GM18873 (cell line): ENCODE data around the gene ADPRM.
"Not testable (repeated sequence)": the region's sequence is repeated elsewhere in the genome, so short reads cannot be mapped to it uniquely, and the experiment has no call there.

Experiments
- ATAC-seq: cut with Tn5 transposase; IDR thresholded peaks from one replicate; pipeline ENCODE4 v1.9.1; 2021; ENCODE audit warnings: mild to moderate bottlenecking, moderate library complexity, moderate number of reproducible peaks; ENCODE audit not compliant: unreplicated experiment, low FRiP score

The ADPRM gene

GRCh38 chr17:10698096-10698818, 863 bp downstream of the ADPRM start:
- no peak for ATAC-seq

GRCh38 chr17:10699856-10700255, 2.5 kb downstream of the ADPRM start:
- ATAC-seq: no peak

GRCh38 chr17:10702574-10702973, 5.2 kb downstream of the ADPRM start:
- ATAC-seq: no peak

- ATAC-seq: no peak
Observed at GRCh38 chr17:10705727-10706126, 8.3 kb downstream of the ADPRM start.

GRCh38 chr17:10713318-10713717, 15.9 kb downstream of the ADPRM start:
- ATAC-seq: no peak

DNA sequence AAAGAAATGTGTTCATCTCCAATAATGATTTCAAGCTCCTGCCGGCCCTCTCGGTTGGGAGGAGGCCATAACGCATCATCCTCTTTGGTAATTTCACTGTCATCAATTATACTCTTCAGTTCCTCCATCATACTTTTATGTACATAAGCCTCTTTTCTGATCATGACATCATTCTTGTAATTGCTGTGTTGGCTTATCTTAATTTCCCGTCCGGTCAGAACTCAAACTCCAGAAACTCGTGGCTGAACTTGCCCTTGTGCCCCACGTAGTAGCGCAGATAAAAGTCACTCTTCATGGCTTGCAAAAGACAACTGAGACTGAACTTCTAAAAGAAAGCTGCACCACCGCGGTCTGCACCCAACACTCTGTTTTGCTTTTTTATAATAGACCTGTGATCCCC, 18.8 kb downstream of the ADPRM start:
- ATAC-seq: no peak

DNA sequence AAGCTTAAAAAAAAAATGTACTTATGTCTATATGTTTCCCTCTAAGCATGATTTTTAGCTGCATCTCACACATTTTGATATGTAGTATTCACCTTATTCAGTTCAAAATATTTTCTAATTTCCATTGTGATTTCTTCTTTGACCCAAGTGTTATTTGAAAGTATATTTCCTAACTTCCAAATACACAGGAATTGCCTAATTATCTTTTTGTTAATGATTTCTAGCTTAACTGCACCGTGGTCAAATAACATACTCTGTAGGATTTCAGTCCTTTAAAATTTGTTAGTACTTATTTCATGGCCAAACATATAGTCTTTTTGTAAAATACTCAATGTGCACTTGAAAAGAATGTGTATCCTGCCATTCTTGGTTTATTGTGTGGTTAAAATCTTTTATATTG, 21.2 kb downstream of the ADPRM start:
- ATAC-seq: no peak

- no peak for ATAC-seq
Observed at GRCh38 chr17:10724546-10725195, 27.3 kb downstream of the ADPRM start.

DNA sequence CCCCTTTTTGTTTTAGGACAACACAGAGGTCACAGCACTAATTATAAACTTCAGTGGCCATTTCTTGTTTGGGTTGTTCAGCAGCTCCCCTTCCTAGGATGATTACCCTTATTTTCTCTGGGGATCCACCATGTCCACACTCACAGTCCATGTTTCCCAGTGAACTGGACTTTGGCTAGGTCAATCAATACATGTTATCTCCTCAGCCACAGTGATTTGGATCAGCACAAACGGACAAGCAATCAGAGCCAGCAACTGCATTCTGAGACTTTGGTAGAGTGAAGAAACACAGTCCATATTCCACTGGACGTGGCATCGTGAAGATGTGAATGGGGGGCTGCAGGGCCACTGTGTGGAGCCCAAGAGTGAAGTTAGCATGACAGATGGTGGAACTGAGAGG, 27.9 kb downstream of the ADPRM start:
- ATAC-seq: no peak

- no peak for ATAC-seq
Observed at GRCh38 chr17:10726196-10726595, 28.8 kb downstream of the ADPRM start.

DNA sequence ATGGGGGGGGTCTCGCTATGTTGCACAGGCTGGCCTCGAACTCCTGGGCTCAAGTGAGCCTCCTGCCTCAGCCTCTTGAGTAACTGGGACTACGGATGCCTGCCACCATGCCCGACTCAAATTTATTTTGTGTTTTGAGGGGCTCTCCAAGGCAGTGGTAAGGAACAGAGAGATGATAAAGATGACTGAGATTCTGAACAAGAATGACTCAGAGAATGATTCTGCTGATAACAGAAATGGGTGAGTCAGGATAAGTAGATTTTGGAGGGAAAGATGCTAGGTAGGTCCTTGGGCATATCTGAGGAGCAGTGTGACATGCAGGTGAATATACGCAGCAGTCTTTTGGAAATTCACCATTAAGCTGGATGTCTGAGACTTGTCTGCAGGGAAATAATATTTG, 29.8 kb downstream of the ADPRM start:
- no peak for ATAC-seq

DNA sequence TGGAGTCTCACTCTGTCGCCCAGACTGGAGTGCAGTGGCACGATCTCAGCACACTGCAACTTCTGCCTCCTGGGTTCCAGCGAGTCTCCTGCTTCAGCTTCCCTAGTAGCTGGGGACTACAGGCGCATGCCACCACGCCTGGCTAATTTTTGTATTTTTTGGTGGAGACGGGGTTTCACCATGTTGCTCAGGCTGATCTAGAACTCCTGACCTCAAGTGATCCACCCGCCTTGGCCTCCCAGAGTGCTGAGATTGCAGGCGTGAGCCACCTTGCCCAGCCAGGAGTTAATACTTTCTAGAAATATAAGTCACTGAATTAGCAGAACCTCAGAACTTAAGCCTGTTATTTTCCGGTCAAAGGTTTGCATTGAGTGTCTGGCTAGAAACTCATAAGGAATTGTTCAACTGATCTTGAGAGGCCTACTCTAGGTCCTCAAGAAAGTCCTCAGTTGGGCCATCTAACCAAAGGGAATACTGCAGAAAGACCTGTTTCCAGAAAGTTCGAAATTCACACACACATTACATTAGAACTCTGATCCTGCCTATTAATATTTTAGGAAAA, 31.0 kb downstream of the ADPRM start:
- no peak for ATAC-seq

DNA sequence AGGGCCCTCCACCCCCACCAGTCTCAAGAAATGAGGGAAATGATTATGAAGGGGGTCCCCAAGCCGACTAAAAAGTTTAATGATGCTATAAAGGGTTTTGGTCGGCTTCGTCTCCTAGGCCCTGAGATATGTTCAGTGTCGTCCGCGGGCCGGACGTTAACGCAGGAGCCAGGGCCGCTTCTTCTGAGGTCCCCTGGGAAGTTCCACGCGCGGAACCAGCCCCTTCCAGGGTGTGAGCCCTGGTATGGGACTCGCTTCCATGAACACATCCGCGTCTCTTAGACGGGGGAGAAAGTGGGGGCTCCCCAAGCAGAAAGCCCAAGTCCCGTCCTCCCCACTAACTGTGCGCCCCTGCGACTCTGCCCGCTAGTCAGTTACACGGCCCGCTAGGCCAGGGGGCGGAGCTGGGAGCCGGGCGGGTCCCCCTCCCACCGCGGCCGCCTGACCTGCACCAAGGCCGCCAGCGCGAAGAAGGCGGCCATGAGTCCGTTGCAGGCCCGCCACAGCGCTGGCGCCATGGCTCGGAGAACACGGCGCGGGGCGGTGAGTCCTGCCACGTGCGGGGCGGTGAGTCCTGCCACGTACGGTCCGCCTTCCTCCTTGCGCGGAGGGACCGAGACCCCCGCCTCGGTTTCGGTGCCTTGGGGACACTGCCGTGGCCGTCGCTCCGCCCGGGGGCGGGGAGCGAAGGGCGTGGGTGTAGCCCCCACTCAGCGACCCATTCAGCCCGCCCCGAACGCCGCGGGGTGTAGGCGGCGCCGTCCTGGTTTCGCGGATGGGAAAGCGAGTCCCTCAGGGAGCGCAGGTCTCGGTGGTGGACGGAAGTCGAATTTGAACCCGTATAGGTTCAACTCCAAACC, 32.2 kb downstream of the ADPRM start, which contains the start of gene TMEM220:
TSS of gene TMEM220 (minus strand) at position 690 of the 860 bp plus-strand sequence. CDS start at position 518, 172 bp downstream.
- no peak for ATAC-seq

- not testable (repeated sequence) for ATAC-seq
Observed at GRCh38 chr17:10730247-10730646, 32.9 kb downstream of the ADPRM start.

DNA sequence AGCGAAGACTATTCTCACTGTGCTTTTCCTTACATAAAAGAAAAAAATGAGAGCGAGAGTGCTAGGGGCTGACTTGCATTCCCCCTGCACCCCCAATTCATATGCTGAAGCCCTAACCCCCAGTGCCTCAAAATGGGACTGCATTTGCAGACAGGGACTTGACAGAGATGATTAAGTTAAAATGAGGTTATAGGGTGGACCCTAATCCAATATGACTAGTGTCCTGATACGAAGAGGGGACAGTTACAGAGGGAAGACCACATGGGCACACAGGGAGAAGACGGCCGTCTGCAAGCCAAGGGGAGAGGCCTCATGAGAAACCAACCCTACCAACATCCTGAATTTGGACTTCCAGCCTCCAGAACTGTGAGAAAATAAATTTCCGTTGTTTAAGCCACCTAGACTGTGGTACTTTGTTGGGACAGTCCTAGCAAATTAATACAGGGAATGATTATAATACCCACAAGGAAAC, 34.0 kb downstream of the ADPRM start:
- ATAC-seq: no peak

DNA sequence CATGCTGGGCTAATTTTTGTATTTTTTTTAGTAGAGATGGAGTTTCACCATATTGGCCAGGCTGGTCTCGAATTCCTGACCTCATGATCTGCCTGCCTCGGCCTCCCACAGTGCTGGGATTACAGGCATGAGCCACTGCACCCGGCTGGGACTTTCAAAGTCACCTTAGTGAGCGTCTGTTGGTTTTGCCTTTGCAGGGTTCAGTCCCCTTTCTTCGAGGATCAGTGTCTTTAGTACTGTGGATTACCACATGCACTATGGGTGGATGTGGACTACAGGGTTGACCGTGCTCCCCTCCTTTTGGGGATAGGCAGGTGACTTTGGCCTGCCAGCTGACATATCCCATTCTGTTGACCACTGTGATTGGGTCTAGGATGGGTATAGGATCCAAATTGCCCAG, 34.7 kb downstream of the ADPRM start:
- not testable (repeated sequence) for ATAC-seq

DNA sequence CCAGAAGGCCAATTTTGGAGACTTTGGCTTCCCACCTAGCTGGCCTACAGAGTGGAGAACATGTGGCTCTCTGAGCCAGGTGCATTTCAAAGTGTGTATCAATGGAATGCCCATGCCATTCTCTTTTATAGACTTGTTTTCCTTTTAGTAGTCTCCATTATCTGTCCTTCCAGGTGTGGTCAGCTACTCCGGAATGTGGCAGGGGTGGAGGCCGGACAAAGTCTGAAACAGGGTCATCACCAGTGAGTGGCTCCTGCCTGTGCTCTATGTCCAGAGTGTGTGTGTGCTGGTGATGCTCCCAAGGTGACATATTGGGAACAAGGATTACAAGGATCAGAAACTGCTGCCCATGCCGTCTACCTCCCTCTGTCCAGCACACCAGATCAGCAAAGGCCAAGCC, 36.3 kb downstream of the ADPRM start:
- ATAC-seq: no peak

GRCh38 chr17:10735251-10735650, 37.9 kb downstream of the ADPRM start:
- no peak for ATAC-seq

DNA sequence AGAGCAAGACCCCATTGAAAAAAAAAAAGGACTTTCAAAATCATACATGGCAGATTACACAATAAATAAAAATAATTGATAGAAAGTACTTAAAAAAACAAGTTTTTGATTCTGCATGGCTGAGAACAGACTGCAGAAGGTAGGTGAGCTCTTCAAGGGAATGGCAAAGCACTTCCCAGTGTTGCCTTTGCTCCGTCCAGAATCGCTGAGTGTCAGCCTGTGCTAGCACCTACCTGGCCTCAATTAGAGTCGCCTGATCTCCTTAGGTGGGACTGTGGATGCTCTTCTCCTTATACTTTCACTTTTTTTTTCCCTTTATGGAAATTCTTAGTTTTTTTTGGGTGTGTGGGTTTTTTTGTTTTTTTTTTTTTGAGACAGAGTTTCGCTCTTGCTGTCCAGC, 38.4 kb downstream of the ADPRM start:
- ATAC-seq: no peak

DNA sequence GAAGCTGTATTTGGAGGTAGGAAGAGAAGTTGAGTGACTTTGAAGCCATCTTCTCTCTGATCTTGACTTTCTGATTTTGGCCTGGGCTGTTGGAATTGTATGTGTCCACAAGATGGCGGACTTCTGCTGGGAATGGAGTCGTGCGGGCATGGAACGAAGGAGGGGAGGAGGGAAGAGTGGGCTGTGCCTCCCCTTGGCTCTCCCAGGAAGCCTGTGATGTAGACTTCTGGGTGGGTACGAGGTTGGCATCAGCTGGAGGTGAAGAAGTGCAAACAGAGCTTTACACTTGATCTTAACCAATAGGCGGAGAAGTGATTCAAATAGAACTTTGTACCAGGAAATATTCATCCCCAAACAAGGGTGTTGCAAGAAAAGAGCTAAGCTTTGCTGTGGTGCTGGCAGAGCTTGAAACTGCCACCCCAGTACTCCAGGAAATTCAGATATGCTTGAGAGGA, 39.8 kb downstream of the ADPRM start:
- ATAC-seq: no peak

DNA sequence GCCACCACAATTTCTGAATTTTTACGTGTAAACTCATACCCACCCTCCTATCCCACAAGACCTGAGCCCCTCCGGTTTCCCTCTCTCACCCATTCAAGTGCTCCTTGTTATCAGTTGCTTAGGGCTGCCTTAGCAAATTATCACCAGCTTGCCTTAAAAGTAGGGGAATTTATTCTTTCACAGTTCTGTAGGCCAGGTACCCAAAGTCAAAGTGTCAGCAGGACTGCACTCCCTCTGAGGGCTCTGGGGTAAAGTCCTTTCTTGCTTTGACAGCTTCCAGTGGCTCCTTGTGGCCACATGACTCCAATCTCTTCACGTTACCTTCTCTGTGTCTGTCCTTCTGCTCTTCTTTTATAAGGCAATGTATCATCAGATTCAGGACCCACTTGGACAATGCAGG, 40.3 kb downstream of the ADPRM start:
- no peak for ATAC-seq
